GM19328 (cell line): Measurements from ENCODE around the gene SLC35E1.
"Not testable (repeated sequence)": the region's sequence is repeated elsewhere in the genome, so short reads cannot be mapped to it uniquely, and the experiment has no call there.

ENCODE experiments used
- ATAC-seq: cut with Tn5 transposase; IDR thresholded peaks from one replicate; pipeline ENCODE4 v1.9.1; 2021; ENCODE audit warnings: mild to moderate bottlenecking, moderate library complexity; ENCODE audit not compliant: unreplicated experiment

Gene SLC35E1

DNA sequence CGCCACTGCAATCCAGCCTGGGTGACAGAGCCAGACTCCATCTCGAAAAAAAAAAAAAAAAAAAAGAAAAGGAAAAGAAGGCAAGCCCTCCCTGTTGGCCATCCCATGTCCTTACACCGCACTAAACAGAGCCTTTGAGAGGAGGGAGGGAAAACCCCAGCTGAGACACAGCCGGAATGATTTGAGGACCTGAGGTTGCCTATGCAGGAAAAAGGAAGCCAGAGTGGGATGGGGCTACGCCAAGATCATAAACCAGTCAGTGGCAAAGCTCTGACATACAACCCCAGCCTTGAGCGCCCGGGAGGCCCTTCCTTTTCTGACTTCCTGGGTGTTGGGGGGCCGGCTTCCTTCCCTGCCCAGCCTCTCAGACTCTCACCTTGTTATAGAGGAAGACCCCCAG lies 17.4 kb downstream of the SLC35E1 start:
- ATAC-seq, result no peak

DNA sequence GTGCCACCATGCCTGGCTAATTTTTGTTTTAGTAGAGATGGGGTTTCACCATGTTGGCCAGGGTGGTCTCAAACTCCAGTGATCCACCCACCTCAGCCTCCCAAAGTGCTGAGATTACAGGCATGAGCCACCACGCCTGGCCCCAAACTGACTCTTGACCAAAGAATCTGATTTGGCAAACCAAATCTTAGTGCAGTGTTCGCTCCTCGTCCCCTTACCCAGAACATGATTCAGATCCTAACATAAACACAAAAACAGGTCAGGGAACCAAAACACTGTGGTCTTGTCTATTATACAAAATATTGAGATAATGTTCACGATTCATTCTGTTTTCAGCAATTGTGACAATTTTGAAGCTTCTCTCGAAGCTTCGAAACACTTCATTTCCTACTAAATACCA lies 20.3 kb downstream of the SLC35E1 start:
- not testable (repeated sequence) for ATAC-seq

DNA sequence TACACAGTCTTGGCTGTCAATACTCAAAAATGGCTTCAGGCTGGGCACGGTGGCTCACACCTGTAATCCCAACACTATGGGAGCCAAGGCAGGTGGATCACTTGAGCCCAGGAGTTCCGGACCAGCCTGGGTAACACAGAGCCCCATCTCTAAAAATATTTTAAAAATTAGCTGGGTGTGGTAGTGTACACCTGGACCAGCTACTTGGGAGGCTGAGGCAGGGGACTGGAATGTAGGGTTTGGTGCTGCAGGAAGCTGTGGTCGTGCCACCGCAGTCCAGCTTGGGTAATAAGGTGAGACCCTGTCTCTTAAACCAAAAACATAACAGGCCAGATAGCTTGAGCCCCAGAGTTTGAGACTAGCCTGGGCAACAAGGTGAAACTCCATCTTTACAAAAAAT lies 23.3 kb downstream of the SLC35E1 start:
- no peak for ATAC-seq

DNA sequence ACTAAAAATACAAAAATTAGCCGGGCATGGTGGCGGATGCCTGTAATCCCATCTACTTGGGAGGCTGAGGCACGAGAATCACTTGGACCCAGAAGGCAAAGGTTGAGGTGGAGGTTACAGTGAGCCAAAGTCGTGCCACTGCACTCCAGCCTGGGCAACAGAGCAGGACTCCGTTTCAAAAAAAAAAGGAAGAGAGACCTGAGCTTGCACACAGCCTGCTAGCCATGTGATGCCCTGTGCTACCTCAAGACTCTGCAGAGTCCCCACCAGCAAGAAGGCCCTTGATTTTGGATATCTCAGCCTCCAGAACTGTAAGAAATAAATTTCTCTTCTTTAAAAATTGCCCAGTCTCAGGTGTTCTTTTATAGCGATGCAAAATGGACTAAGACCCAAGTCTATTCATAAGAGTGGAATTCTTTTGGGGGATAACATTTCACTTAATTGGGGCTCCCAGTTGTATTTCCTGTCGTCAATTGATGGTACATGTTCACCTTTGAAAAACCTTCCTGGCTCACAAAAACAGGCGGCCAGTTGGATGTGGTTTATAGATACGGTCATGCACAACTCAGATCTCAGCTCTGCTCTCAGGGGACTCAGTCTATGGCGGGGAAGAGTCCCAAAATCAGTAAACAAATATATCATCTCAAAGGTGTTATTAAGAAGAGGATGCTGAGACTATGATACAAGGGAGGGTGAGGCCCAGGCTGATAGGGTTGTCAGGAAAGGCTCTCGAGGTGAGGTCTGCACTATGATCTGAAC lies 27.6 kb downstream of the SLC35E1 start:
- no peak for ATAC-seq

DNA sequence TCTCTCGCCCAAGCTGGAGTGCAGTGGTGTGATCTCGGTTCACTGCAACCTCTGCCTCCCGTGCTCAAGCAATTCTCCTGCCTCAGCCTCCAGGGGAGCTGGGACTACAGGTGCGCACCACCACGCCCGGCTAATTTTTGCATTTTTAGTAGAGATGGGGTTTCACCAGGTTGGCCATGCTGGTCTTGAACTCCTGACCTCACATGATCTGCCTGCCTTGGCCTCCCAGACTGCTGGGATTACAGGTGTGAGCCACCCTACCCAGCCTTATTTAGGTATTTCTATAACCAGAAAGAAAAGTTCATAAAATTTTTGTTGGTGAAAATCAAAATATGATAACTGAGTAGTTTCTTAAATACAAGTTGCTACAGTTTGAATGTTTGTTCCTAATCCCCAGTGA lies 28.5 kb downstream of the SLC35E1 start:
- ATAC-seq, result not testable (repeated sequence)

DNA sequence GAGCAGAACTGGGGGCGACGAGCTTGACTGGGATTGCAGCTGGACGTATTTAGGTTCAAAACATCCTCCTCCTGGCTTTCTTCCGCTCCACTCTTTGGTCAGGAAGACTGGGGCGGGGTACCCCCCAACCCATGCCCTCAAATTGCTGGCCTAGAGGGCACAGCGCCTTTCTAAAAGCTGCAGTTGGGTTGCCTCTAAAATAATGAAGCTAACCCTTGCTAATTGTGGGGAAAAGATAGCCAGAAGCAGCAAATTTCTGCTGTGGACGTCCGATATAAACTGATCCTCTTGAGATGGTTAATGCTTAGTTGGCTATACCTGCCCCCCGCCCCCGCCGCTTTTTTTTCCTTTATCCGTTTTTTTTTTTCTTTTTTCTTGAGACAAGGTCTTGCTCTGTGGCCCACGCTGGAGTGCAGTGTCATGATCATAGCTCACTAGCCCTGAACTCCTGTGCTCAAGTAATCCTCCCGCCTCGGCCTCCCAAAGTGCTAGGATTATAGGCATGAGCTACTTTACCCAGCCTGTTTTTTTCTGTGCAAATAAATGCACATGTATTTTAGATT lies 29.2 kb downstream of the SLC35E1 start:
- no peak for ATAC-seq

DNA sequence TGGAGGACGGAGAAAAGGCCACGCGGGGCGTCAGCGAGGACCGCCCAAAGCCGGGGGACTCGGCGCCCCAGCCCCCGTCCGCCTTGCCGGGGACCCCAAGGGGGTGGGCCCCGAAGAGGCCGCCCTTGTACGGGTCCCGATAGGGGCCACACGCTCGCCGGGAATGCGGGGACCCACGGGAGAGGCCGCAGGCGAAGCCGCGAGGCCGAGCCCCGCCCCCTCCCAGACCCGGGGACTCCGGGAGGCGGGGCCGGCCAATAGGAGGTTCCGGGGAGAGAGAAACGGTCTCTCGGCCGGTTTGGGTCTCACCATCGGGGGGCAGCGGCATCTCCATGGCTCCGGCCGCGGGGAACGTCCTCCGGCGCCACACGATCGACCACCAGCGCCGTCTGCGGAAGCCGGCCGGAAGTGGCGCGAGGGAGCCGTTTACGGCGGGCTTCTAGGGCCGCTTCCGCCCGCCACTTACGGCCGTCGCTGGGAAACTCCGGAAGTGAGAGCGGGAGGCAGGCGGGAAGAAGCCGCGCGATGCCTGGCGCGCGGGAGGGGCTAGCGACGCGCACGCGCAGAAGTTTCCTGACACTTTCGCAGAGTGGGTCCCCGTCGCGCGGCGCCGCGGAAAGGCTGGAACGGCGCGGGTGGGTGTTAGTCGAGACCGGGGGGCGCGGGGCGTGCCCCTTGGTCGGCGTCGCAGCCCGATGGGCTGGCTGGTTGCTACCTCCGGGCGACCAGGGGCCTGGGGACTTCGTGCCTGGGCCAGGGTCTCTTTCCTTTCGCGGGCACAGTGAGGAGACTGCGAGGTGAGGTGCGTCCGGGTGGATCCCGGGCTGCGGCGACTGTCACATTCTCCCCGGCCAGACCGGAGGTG lies 29.9 kb downstream of the SLC35E1 start, which contains the start of gene CHERP:
Gene CHERP (minus strand): TSS at position 393 of the 865 bp plus-strand sequence. CDS start 59 bp downstream, at position 334.
- peak; percentile 67 for ATAC-seq

DNA sequence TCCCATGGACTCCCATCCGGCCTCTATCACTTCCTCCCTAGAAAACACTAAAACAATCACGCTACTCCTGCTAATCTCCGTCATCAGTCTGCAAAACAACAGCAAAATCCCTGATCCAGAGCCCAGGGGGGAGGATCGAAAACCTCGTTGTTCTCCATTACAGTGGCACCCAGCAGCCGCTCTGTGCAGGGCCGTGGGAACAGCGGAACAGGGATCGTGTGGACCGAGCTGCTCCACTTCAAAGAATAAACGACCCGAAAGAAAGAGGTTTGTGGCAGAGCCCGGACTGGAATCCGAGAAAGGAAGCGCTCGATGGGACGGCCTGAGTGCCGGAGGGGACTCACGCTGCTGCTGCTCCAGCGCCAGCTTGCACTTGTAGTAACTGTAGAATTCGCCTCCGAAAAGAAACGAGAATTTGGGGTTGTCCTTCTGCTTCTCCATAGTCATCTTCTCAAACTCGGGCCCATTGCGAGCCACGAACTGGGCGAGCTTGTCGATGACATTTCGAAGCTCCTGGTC lies 30.6 kb downstream of the SLC35E1 start:
- ATAC-seq, result no peak

DNA sequence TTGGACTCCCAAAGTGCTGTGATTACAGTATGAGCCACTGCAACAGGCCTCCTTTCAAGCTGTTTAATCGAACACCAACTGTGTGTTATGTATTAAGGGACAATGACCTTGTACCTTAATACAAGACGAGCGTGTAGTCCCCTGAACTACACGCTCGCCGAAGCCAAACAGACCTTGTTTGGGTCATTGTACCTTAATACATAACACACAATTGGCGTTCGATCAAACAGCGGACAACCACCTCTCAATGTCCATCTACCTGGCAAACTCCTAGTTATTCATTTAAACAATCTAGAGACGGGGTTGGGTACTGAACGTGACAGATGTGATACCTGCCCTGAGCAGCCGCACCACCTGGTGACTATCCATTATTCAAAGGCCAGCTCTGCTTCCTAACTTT lies 31.3 kb downstream of the SLC35E1 start:
- no peak for ATAC-seq

DNA sequence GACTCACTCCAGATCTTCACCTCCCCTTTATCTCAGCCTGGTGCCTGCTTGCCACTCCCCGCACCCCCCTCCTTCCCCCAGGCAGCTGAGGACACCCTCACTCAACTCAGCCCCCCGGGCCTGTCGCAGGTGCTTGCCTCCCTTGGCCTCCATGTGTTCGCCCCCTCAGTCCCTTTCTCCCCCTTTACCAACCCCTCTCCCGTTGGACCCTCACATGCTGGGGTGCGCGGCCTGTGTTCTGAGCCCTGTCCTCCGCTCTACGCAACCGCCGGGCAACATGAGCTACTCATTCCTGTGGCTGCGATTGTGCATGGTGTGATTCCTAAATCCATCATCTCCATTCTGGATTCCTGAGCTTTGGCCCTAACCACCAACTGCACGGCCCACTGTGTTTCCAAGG lies 35.1 kb downstream of the SLC35E1 start:
- no peak for ATAC-seq

DNA sequence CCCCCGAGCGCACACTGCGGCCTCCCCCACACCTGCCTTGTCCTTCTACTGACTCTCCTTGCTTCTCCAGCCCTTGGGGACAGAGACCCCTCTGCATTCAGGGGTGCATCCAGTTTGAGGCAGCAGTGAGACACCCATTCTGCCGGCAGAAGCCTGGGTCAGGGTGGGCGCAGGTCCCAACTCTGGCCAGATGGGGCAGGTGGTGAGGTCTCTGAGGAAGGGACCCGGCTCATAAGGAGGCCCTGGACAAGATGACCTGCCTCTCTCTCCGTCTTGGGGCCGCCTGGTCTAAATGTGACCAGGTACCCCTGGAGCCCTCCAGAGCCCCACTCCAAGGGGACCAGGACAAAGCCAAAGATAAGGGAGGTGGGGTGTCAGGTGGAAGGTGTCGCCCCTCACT lies 36.1 kb downstream of the SLC35E1 start:
- ATAC-seq, result no peak

DNA sequence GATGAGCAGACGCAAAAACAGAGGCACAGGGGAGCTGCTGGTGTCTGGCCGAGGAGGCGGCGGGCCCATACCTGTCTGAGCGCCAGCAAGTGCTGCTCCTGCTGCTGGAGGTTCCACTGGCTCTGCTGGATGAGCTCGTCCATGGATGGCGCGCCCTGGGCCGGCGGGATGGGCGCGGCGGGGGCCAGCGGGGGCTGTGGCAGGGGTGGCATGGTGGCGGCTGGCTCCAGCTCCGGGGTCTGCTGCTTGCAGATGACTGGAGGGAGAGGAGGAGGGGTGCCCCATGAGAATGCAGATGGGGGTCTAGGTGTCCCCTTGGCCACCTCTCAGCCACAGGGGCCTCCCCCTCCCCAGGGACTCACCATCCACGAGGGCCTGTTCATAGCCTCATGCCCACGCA lies 36.8 kb downstream of the SLC35E1 start:
- ATAC-seq, result no peak

DNA sequence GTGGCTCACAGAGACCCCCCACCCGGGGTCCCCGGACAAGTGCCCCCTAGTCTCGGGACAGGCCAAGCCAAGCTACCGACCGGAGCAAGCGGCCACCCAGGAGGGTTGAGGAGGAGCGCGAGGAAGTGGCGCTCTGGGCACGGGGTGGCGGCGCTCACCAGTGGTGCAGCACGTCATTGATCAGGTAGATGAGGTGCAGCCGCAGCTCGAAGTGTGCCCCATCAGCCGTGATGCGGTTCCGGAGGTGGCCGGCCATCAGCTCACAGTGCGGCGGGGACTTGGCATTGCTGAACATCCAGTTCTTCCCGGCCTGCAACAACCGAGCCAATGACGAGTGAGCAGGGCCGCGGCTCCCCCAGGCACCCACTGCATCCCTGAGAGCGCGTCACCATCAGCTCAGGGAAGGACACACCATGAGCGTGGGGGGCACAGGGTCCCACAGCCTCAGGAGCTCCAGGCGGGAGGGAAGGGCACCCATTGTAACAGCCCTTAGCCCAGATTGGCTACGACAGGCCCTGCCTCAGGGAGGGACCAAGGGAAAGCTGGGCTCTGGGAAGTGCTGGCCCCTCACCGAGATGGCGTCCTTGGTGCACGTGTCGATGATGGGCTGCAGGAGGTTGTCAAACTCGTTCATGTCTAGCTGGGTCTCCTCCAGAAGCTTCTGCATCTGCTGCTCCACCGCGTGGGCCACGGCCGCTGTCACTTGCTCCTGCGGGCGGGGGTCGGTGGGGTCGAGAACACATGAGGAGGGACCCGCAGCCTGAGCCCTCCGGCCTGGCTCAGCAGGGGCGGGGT lies 39.6 kb downstream of the SLC35E1 start:
- no peak for ATAC-seq

DNA sequence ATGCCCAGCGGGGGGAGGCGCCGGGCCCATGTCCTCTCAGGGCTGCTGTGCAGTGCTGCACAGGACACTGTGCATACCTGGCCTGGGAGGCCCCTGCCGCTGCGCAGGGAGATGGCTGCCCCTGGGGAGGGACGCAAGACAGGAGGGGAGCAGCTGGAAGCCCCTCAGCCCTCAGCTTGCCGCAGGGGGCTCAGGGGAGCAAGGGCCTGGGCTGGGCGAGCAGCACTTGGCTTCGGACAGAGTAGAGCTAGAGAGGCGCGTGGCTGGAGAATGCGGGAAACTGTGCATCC lies 40.9 kb downstream of the SLC35E1 start:
- no peak for ATAC-seq

DNA sequence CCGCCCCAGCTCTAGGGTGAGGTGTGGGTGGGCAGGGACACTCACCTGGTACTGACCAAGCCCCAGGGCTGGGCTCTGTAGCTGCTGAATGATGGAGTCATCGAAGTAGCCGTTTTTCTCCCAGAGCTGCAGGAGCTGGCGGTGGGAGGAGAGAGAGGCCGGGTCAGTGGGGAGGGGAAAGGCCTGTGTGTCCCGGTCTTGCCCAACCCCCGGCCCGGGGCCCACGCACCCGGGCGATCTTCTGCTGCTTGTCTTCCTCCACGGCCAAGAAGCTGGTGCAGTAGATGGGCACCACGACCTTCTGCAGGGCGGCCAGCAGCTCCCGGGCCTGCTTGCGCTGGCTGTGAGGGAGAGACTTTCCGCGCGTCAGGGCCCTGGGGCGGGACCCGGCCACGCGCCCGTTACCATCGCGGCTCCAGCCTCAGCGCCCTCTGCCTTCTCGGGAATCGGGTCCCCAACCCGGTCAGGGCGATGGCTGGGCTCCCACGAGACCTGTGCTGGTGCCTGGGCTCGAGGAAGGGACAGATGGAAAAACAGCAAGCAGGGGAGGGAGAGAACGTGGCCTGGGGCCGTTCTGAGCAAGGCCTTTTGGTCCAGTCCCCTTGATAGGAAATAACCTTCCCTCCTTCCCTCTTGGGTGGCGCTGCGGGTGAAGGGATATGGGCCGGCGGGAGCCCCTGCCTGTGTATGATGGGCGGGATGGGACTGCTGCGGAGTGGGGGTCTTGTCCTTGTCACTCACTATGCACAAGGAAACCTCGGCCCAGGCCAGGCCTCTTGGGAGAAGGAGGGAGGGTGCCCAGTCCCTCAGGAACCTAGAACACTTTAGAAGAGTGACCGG lies 41.5 kb downstream of the SLC35E1 start:
- no peak for ATAC-seq

DNA sequence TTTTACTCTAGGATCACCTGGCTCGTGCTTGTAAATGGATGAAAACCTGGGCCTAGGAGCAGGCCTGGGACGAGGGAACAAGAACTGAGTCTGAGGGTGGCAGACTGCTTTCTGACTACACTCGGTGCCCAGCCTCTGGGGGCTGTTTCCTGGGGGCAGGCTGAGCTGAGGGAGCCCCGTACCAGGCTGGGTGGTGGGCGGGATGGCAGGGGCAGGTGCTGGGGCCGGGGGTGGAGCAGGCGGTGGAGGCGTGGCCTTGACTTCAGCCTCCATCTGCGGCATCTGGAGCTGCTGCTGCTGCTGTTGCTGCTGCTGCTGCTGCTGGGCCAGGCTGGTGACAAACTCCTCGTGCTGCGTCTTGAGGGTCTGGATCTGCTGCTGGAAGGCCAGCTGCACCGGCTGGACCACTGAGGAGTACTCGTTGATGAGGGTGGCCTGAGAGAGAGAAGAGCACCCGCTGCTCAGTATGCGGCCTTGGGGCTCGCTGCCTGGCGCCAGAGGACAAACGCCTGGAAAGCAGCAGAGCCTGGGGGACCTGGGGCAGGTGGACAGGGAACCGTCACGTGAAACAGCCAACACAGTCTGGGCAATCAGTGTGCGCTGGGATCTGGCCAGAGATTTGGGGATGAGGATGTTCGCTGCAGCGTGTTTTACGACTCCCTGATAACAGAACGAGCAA lies 42.6 kb downstream of the SLC35E1 start:
- ATAC-seq, result no peak

DNA sequence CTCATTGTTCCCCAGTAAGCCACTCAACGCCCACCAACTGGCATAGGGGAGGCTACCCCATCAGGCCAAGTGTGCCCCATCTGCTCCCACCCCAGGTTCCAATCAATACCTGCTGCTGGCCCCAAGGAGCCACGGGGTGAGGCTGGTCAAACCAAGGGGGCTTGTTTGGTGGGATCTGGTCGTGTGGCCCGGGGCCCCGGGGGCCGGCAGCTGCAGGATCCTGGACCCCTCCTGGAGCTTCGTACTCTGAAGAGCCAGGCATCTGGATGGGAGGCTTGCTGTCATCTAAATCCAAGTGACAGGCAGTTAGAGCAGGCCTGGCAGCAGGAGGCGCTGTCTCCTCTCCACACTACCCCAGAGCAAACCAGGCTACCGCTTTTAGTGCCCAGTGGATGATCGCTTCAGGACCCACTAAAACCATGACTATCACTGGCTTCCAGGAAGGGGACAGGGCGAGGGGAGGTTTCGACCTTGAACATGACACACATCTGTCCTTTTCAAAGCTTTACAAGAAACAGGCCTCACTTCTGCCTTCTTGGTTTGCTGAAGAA lies 44.2 kb downstream of the SLC35E1 start:
- no peak for ATAC-seq

DNA sequence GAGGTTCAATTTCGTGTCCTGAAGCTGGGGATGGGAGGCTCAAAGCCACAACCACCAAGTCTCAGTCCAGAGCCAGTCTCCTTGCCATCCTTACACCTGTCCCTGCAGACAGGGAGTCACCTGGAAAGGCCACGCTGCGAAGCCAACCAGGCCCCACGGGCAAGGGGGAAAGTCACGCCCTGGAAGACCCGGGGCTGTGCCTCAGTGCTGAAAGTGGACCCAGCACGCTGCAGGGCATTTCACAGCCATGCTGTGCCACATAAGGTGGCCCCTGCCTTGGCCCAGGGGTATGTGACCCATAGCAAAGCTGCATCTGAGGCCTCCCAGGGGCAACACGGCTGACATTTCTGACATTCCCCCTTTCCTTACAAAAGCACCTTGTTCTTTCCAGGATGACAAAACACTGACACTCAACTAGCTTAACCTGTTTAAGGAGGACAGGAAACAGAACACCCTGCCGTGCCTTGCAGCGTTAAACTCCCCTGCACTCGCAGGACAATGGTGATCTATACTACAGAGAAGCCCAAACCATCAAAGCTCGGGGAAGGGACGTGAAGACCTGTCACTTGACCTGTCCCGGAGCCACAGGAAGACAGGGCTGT lies 44.8 kb downstream of the SLC35E1 start:
- ATAC-seq, result no peak
